ENCODE data around the gene COQ10A.

DNA sequence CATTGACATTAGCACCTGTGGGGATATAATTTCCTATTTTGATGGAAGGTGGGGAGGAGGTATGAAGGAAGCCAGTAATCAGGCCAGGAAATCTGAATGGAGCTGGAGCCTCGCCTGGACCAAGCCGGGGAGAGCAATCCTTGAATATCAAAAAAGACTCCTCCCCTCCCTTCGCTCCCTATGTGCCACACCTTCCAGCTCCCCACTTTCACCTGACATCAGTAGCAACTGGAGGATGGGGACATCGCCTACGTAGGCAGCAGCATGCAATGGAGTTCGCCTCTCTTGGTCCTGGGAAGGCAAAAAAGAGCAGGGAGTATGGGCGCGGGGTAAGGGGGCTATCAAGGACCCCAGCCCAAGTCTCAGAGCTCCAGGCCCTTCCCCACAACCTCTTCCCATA, 9.7 kb upstream of the COQ10A start:
- TF ChIP-seq, protein P1, sequence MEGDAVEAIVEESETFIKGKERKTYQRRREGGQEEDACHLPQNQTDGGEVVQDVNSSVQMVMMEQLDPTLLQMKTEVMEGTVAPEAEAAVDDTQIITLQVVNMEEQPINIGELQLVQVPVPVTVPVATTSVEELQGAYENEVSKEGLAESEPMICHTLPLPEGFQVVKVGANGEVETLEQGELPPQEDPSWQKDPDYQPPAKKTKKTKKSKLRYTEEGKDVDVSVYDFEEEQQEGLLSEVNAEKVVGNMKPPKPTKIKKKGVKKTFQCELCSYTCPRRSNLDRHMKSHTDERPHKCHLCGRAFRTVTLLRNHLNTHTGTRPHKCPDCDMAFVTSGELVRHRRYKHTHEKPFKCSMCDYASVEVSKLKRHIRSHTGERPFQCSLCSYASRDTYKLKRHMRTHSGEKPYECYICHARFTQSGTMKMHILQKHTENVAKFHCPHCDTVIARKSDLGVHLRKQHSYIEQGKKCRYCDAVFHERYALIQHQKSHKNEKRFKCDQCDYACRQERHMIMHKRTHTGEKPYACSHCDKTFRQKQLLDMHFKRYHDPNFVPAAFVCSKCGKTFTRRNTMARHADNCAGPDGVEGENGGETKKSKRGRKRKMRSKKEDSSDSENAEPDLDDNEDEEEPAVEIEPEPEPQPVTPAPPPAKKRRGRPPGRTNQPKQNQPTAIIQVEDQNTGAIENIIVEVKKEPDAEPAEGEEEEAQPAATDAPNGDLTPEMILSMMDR (IDR thresholded peaks at IDR 0.05) = no peak
- TF ChIP-seq EP300 (IDR thresholded peaks at IDR 0.05) = no peak
- no peak for TF ChIP-seq POLR2A (IDR thresholded peaks at IDR 0.05)

Measured in tibial nerve (tissue), 4 donors.